Bronchial epithelial cell (primary cell): Measurements from ENCODE around the gene NHLRC4. TPM values are rescaled to one million over a fixed set of nuclear protein-coding genes. Genes with fewer than 3 reads are reported as not detected.
A peak's percentile ranks its signal among the peaks of the same experiment; 100 is the strongest.
"Not testable (repeated sequence)": the region's sequence is repeated elsewhere in the genome, so short reads cannot be mapped to it uniquely, and the experiment has no call there.

Source experiments
- DNase-seq: peaks from one replicate; pipeline ENCODE4 v3.0.0-alpha.2; 2010; ENCODE audit warnings: low read depth
- FAIRE-seq: peaks from 2 replicates; lab custom pipeline; 2011; peaks lifted over from hg19 to GRCh38; lab: Jason Lieb, UNC
- H3K27me3 ChIP-seq: 2 replicates; pipeline ENCODE4 v1.5.1; 2011; ENCODE audit warnings: low read length; ENCODE audit not compliant: control insufficient read depth, insufficient read depth
- H3K36me3 ChIP-seq: 2 replicates; pipeline ENCODE4 v1.5.1; 2011; ENCODE audit warnings: low read length; ENCODE audit not compliant: control insufficient read depth, insufficient read depth
- H3K4me3 ChIP-seq: 2 replicates; pipeline ENCODE4 v1.5.1; 2011; ENCODE audit warnings: mild to moderate bottlenecking, low read depth, low read length, control low read depth
- CTCF ChIP-seq: IDR thresholded peaks from 2 replicates; pipeline ENCODE4 v1.5.1; 2011; ENCODE audit warnings: mild to moderate bottlenecking, moderate library complexity, low read length, control low read depth, inconsistent platforms; ENCODE audit not compliant: insufficient read depth, severe bottlenecking
- total RNA-seq: library from RNA; depleted of rRNA; stranded (reverse); fragments of >200 nt; gene quantifications from 2 replicates; pipeline ENCODE4 v1.2.1, GENCODE V29; 2014

Gene NHLRC4
- total RNA-seq, 1 donor from 2014 or later: under 0.01 TPM

- DNase-seq (no peak), FAIRE-seq (no peak)
- Histone ChIP-seq H3K4me3 (no peak overlapping the region), H3K27me3 (no peaks in the 10 kb centered on the region), H3K36me3 (peaks cover 7% of the 10 kb centered on the region)
- no peak for TF ChIP-seq CTCF
Observed at GRCh38 chr16:593807-594206, 27.0 kb downstream of the NHLRC4 start.

GRCh38 chr16:595094-595528, 28.3 kb downstream of the NHLRC4 start:
- no peak for DNase-seq
- H3K27me3 ChIP-seq: no peaks in the 10 kb centered on the region
- no peak for FAIRE-seq
- no peak for TF ChIP-seq CTCF
- no peak overlapping the region for H3K4me3 ChIP-seq
- H3K36me3 ChIP-seq: peaks cover 14% of the 10 kb centered on the region

GRCh38 chr16:595942-596735, 29.3 kb downstream of the NHLRC4 start:
- FAIRE-seq: peak; percentile 43
- Histone ChIP-seq H3K36me3 (peaks cover 14% of the 10 kb centered on the region), H3K4me3 (no peak overlapping the region), H3K27me3 (no peaks in the 10 kb centered on the region)
- peak; percentile 58 for DNase-seq
- no peak for TF ChIP-seq CTCF

GRCh38 chr16:596736-597060, 29.9 kb downstream of the NHLRC4 start:
- FAIRE-seq (peak; percentile 47), DNase-seq (no peak)
- Histone ChIP-seq H3K4me3 (no peak overlapping the region), H3K36me3 (peaks cover 14% of the 10 kb centered on the region), H3K27me3 (no peaks in the 10 kb centered on the region)
- no peak for TF ChIP-seq CTCF

GRCh38 chr16:597655-598054, 30.9 kb downstream of the NHLRC4 start:
- not testable (repeated sequence) for DNase-seq, H3K4me3 ChIP-seq, FAIRE-seq, H3K27me3 ChIP-seq
- peaks cover 14% of the 10 kb centered on the region for H3K36me3 ChIP-seq

- Histone ChIP-seq H3K27me3 (no peaks in the 10 kb centered on the region), H3K4me3 (no peak overlapping the region), H3K36me3 (peaks cover 12% of the 10 kb centered on the region)
- no peak for DNase-seq
- TF ChIP-seq CTCF: no peak
- no peak for FAIRE-seq
Observed at GRCh38 chr16:598823-599739, 32.3 kb downstream of the NHLRC4 start.
